NCI-H1105 (cell line): ENCODE measurements around the gene SIK3.

Source experiments
- DNase-seq: peaks from one replicate; lab custom pipeline; 2025; lab: John Stamatoyannopoulos, UW

The SIK3 gene

DNA sequence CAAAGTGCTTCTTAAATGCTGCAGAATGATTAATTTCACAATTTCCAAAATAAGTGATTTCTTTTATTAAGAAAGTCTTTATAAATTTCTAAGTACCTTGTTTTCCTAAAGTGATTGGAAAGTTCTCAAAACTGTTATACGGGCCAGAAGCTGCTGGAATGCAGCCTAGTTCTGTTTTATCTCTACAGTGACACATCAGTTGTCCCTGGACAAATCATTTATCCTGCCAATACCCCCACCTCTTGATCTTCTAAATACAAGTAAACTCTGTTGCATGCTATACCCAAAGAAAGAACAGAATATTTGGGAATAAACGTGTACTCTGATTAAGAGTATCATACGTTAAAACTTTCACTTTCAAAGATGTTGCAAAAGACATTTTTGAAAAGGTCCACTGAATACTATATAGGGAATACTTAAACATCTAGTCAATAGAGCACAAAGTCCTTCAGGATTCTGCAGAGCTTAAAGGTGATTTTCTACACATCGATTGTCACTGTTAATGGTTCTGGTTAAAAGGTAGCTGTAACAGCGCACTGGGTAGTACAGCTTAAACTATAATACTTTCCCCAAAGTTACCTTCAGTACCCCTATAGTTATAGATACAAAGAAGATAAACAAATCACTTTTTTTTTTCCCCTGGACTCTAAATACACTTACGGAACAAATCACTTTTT is 168.7 kb downstream of the SIK3 start:
- DNase-seq, result no peak

DNA sequence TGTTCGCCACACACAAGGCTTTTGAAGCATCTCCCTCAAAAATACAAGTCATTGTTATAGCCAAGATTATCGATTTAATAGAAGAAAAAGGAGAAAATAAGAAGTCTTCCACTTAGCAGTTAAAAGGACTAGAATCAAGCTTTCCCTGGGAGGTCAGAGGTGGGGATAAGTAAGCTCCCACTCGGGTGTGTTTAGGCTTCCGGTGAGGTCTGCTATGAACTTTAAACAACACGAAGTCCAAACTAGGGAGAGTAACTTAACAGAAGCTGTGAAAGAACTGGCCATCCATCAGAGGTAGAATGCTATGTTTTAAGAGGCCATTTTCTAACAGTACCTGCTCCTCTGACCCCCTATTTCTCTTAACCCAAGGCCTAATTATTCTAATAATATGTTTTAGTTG is 169.4 kb downstream of the SIK3 start:
- DNase-seq, result no peak

DNA sequence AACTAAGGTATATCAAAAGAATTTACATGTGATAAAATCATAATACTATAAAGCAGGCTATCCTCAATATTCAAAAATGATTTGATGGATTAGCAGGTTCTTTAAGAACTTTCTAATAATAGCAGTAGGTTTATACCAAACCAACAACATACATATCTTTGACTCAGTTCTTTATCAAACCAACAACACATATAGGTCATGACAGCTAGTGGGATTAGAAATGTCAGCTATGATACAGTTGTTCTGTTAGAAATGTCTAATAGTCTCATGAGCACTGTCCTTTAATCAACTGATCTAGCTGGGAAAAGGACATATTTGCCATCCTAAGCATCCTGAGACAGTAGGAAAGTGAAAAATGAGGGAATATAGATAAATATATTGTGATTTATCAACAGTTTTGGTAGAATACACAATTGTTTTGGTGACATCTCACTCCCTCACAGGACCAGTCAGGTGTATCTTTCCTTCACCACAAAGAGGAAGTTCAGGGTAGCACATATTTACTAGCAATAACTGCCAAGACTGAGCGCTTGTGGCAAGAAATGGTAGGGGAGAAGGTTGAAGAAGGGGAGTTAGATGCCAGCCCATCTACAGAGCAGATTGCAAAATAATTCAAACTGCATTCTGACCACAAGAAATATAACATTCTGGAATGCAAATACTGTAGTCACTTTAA is 170.0 kb downstream of the SIK3 start:
- DNase-seq, result no peak

DNA sequence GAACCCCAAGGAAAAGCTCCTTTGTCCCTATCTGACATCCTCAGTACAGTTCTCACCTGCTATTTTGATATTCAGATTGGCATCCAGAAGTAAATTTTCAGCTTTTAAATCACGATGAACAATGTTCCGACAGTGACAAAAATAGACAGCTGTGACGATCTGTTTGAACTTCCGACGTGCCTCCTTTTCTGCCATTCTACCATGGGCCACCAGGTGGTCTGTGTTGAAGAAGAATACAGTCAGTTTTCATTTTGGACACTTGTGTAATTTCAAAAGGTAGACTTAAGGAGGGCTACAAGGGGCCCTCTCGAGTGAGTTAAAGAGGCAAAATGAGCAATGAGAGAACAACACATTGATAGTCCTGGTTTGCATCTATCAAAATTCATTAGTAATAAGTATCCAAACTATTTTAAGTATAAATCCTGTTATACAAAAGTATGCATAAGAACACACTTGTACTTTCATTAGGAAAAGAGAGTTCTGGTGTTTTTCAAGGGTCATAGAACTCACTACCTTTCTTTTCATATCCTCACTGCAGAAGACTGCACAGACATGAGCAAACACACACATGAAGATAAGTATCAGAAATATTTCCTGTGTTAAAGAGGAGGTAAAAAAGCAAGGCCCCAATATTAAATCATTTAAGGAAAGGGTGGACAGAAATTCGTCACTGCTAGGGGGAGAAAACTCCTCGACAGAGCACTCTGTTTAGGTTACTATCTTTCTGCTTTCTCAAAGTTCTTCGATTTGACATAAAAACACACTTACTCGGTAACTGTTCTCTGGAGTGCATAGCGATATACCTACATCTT is 170.9 kb downstream of the SIK3 start:
- DNase-seq, result no peak

DNA sequence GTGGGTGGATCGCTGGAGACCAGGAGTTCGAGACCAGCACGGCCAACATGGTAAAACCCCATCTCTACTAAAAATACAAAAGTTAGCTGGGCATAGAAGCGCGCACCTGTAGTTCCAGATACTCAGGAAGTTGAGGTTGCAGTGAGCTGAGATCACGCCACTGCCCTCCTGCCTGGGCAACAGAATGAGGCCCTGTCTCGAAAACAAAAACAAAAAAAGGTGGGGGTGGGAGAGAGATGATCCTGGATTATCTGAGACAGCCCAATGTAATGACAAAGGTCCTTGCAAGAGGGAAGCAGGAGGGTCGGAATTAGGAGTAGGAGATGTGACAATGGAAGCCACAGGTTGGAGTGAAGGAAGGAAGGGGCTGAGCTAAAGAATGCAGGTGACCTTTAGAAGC is 173.2 kb downstream of the SIK3 start:
- no peak for DNase-seq

DNA sequence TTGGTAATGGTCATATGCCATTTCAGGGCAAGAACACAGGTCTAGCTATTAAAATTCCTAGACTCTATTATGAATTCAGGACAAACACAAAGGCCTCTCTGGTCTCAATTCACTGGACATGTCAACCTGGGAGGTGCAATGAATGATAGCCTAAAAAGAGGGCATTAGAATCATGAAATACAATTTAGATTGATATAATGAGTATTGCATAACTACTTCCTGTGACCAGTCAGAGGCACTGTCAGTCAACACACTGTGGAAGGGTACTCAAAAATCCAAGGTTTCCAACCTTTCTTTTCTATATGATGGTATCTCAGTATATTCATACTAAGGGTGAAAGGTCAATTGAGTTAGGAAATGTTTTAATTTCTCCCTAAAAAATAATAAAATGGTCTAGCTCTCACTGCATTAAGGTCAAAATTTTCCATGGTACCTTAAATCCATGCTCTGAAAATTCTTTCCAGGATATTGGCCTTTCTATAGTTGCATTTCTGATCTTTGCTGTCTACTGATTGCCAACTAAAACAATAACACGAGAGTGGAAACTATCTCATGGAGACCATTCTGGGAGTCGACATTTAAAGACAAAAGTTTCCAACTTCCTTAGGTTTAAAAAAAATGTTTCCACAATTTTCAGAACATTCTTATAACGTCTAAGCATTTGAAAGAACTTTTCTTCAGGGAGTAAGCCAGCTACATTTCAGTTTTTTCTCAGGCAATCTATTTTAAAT is 179.1 kb downstream of the SIK3 start:
- no peak for DNase-seq

DNA sequence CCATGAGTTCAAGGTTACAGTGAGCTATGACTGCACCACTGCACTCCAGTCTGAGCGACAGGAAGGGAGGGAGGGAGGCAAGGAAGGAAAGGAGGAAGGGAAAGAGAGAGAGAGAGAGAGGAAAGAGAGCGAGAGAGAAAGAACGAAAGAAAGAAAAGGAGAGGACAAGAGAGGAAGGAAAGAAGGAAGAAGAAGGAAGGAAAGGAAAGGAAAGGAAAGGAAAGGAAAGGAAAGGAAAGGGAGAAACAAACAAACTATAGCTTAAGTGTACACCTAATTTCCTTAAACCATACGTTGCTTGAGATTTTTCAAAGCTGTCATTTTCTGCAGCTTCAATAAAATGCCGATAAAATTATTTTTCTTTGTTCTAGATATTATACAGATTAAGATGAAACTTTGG is 180.6 kb downstream of the SIK3 start:
- DNase-seq, result no peak

DNA sequence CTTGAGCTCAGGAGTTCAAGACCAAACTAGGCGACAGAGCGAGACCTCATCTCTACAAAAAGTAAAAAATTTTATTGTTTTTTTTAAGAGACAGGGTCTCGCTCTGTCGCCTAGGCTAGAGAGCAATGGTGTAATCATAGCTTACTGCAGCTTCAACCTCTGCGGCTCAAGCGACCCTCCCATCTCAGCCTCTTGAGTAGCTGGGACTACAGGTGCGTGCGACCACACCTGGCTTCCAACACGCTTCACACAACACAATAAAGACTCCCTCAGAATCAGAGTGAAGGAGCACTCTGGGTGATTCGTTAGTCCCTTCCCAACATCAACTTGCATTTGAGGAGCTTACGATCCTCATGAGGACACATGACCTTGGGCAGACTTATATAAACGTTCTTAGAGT is 181.3 kb downstream of the SIK3 start:
- no peak for DNase-seq

DNA sequence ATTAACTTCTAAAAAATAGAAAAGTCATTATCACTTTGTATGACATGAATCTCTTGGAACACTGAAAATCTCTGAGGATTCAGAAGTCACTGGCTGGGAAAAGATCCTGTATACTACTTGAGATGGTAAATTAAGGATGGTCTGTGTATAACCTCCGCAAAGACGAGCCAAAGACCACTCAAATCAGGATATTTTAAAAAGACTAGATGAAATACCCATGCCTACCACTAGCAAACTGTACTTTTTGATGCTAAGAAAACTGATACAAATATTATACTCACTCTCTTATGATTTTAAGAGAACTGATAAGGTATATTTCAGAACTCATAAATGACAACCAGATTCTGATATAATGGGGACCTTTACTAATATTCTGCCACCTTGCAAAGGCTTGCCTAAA is 182.2 kb downstream of the SIK3 start:
- DNase-seq, result no peak

DNA sequence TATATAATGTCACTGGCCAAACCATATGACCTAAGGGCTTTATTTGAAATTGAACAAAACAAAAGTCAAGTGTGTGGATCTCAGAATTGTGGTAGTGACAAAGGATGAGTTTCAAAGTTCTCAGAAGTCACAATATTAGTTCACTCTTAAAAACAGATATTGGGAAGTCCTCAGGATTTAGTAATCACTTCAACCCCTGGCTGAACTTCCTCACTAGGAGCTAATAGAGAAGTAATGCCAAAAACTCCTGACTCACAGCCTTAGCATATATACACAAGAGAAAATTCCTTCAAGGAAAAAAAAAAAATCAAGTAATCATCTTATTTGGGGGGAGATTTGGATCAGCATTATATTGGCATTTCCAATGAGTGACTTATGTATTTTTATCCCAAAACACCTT is 185.2 kb downstream of the SIK3 start:
- no peak for DNase-seq

DNA sequence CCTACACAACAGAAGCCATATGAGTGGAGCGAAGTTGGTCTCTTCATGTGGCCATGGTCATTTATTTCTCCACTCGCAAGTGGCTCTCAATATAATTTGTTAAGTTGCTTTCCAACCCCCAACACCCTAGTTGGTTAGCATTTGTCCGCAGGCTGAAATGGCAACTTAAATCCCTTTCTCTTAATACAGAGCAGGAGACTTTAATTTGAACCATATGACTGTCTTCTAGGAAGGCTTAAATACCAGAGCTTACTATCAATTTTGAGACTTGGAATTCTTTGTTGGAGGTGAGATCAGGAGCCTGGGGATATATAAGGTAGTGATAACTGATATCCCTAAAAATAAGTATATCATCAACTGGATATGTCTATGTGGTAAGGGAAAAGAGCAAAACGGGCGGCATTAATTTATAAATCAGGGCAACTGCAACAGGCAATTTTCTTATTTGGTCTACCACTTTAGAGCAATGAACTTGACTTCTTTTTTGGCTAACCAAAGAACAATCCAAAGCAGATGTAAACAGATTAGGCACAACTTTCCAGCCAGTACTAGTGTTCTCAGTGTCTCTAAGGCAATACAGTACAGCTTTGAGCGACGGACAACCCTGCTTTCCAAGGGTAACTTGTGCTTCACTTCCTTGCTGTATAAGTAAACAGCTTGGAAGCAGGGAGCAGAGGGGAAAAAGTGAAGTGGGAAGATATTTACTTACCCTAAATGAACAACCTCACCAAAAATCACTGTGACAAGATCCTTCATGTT is 186.1 kb downstream of the SIK3 start:
- DNase-seq, result no peak

DNA sequence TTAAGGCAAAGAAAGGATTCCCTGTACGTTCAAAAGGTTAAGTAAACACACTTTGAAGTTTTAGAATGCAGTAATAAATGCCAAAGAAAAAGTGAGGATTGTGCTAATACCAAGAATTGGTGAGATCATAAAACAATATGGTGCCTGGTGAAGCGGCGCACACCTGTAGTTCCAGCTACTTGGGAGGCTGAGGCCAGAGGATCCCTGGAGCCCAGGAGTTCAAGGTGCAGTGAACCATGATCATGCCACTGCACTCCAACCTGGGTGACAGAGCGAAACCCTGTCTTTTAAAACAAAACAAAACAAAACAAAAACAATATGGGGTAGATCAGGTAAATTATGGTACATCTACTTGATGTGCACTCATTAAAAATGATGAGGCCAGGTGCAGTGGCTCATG is 187.4 kb downstream of the SIK3 start:
- DNase-seq, result no peak

DNA sequence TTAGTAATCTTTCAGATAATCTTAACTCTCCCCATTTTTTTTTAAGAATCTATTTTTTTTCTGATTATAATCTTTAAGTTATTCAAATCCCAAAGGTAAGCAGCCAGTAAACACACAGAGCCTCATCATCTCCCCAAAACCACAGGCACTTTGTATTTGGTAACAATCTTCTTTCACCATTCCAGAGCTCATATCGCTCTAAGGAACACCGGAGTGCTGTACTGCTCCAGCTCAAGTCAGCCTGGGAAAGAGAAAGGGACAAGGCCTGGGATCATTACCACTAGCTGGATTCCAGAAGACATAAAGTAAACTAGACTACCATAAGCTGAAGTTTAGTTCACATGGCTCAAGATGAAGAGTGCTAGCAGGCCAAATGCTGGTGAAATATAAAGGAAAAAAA is 187.8 kb downstream of the SIK3 start:
- DNase-seq, result no peak

DNA sequence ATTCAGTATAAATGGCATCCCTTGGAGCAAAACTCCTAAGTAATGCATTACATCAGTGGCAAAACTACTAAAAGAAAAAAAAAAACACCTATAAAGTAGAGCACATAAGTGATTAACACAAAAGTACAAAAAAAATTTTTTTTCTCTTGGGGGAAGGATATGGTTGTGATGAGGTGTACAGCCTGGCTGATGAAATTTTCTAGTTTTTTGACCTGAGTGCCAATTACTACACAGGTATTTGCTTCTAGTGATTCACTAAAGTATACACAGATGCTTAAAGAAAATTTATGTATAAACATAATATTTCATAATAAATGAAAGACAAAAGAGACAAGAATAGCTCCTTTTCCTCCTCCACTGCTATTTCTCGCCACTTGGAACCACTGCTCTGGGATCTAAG is 189.0 kb downstream of the SIK3 start:
- no peak for DNase-seq

DNA sequence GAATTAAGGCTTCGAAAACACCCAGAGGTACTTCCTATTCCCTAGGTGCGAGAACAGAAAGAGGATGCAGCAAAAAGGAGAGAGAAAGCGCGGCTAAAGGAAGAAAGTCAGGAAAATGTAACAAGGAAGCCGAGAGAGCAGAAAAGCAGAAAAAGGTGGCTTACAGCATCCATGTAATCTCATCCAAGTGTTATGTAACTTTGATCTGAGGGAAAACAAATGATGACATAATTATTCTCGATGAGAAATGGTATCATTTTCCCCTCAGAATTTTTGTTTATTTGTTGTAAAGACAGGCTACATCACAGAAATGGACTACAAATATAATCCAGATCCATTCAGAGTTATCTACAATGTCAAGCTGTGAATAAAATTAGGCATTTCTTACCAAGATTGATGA is 191.7 kb downstream of the SIK3 start:
- DNase-seq, result no peak

DNA sequence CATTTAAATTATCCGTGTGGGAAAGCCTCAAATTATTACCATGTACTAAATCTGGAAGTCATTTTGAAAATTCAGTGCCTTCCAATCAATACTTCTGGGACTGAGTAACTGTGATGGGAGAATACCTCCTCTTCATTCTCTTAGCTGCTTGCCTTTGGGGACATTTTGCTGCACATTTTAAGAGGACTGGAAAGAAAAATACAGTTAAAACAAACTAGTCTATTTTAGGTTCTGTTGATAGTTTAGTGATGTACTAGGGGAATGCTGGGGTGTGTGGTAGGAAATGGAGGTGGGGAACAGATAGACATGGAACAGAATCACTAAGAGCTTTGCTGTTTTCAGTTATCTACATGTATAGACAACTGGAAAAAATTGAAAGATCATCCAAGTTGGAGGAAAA is 195.1 kb downstream of the SIK3 start:
- no peak for DNase-seq

DNA sequence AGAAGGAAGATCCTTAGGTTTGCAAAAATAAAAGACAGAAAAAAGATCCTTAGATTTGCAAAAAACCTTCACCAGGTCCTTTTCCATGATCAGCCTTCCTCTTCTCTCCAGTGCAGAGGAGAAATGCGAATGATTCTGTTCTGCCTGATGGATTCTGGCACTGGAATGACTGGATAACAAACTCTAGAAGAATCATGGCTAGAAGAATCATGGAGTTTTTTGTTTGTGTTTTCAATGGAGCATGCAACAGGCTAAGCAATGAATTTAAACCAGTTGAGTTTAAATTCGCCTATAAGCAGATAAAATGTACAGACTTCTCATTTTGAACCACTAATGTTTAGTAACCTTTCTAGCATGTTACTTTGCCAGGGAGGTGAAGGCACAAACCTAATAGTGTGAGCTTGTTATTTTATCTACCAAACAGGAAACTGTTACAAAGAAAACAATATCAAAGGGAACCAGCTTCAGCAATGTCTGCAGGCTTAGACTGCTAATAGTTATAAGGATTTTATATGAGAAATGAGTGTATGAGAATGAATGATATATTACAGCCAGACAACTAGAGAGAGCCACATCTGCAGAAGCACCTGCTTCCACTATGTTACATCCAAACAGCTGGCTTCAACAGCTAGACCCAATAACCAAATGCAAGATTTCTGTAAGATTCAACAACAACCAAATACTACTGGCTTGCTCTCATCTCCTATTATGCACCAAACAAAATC is 196.1 kb downstream of the SIK3 start:
- no peak for DNase-seq

DNA sequence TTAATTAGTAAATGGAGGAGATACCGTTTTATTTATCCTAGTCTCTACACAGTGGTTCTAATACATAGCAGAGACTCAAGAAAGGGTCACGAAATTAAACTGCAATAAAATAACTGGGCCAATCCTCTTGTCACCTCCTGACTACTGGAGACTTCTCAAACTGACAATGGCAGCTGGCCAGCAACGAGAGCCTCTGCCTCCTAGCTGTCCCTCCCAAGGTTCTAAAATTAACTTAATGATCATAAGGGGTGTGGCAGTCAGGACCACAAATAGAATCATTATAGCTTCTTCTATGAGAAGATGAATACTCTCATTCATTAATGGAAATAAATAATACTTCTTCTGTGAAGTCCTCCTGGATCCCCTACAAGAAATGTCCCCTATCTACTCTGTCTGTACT is 197.0 kb downstream of the SIK3 start:
- no peak for DNase-seq

DNA sequence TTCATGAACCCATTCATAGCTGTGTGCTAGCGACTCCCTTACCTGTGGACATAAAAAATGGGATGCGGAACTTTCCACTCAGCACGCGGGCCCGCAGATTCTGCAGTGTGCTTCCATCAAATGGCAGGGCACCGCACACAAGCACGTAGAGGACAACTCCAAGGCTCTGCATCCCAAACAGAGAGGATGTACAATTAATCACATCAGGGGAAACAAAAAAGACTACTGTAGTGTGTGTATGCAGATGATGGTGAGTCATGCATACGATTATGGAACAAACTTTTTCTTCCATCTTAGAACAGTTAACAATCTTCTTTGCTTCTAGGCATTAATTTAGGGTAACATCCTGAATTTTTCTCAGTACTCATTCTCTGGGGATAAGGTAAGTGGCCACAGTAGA is 202.0 kb downstream of the SIK3 start:
- no peak for DNase-seq

DNA sequence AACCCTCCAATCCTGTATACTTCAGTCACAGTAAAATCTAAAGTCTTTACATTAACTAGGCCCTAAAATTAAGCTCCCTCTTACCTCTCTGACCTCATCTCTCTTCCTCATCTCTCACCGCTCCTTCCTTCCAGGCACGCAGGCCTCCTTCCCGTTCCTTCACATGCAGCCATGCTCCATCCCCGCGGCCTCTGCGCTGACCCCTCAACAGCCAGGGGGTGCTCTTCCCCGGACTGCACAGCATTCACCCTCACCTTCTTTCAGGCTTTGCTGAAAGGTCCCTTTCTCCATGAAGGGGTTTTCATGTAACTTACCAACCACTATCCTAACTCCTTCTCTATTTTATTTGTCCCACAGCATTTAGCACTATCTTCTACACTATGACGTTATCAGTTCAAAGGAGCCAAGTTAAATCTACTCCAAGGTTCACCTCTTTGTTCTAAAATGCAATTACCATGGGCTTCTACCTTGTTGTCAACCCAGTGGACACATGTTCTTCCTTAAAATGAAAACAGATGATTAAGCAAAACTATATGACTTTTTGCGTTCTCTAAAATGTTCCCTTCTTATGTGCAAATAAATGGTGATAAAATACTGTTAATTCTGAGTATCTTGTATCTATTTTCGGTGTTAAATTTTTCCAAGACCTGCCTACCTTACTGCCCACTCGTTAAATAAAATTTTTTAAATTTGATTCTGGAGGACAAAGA is 203.0 kb downstream of the SIK3 start:
- DNase-seq, result no peak

DNA sequence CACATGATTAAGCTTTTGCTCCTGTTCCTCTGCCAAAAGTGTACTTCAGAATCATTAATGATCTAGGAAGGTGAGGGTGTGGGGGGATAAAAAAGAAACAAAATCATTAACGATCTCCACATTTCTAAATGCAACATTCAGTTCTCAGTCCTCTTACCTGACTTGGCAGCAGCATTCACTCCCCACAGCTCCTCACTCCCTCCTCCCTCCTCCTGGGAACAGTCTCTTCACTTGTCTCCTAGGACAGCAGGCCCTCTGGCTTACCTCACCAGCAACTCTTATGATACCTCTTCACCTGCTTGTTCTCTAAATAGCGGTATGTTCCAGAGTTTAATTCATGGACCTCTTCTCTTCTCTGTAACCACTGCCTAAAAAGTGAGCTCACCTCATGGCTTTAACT is 204.3 kb downstream of the SIK3 start:
- DNase-seq, result peak; percentile 40
